Superior temporal gyrus (tissue), 1 donor: ENCODE results near the gene ZNF835.
"Not testable (repeated sequence)": the region's sequence is repeated elsewhere in the genome, so short reads cannot be mapped to it uniquely, and the experiment has no call there.

Source experiments
- DNase-seq: peaks from one replicate; pipeline ENCODE4 v3.0.0-alpha.2; 2016; ENCODE audit errors: extremely low spot score

Gene ZNF835

GRCh38 chr19:56671613-56671994 is at the start of gene ZNF835:
Gene ZNF835, minus strand, starts transcription at chr19:56671757. Its CDS starts 6,559 bp downstream, at chr19:56665198.
- DNase-seq, result peak; percentile 98

- DNase-seq, result peak; percentile 86
Observed at GRCh38 chr19:56720281-56720680, 48.7 kb upstream of the ZNF835 start.

- DNase-seq, result no peak
Observed at GRCh38 chr19:56718231-56718630, 46.7 kb upstream of the ZNF835 start.

- DNase-seq, result peak; percentile 86
Observed at GRCh38 chr19:56712611-56713276, 41.2 kb upstream of the ZNF835 start.

GRCh38 chr19:56710437-56710836 is 38.9 kb upstream of the ZNF835 start:
- DNase-seq, result peak; percentile 78

GRCh38 chr19:56707821-56708220 is 36.3 kb upstream of the ZNF835 start:
- peak; percentile 96 for DNase-seq

- DNase-seq, result no peak
Observed at GRCh38 chr19:56705939-56706338, 34.4 kb upstream of the ZNF835 start.

- no peak for DNase-seq
Observed at GRCh38 chr19:56701895-56702294, 30.3 kb upstream of the ZNF835 start.

GRCh38 chr19:56699552-56699951 is 28.0 kb upstream of the ZNF835 start:
- peak; percentile 65 for DNase-seq

- peak; percentile 95 for DNase-seq
Observed at GRCh38 chr19:56692206-56692895, 20.8 kb upstream of the ZNF835 start.

- DNase-seq, result no peak
Observed at GRCh38 chr19:56690670-56691069, 19.1 kb upstream of the ZNF835 start.

GRCh38 chr19:56689198-56689597 is 17.6 kb upstream of the ZNF835 start:
- peak; percentile 70 for DNase-seq

GRCh38 chr19:56687031-56687430 is 15.5 kb upstream of the ZNF835 start:
- DNase-seq, result no peak

- no peak for DNase-seq
Observed at GRCh38 chr19:56683116-56683515, 11.6 kb upstream of the ZNF835 start.

- DNase-seq, result no peak
Observed at GRCh38 chr19:56681702-56682101, 10.1 kb upstream of the ZNF835 start.

GRCh38 chr19:56678205-56678604 is 6.6 kb upstream of the ZNF835 start:
- peak; percentile 31 for DNase-seq

- DNase-seq, result not testable (repeated sequence)
Observed at GRCh38 chr19:56672610-56673009, 1.1 kb upstream of the ZNF835 start.

- no peak for DNase-seq
Observed at GRCh38 chr19:56670961-56671612, 470 bp downstream of the ZNF835 start.

- DNase-seq, result no peak
Observed at GRCh38 chr19:56670401-56670960, 1.1 kb downstream of the ZNF835 start.

GRCh38 chr19:56668676-56669075 is 2.9 kb downstream of the ZNF835 start:
- DNase-seq, result no peak

- no peak for DNase-seq
Observed at GRCh38 chr19:56667311-56667870, 4.2 kb downstream of the ZNF835 start.

GRCh38 chr19:56664511-56664910 is 7.0 kb downstream of the ZNF835 start:
- no peak for DNase-seq
